Gastroesophageal sphincter (tissue), 4 donors: ENCODE measurements around the gene FBXL20. TPM values are rescaled to one million over a fixed set of nuclear protein-coding genes. Genes with fewer than 3 reads are reported as not detected.
"Not testable (repeated sequence)": the region's sequence is repeated elsewhere in the genome, so short reads cannot be mapped to it uniquely, and the experiment has no call there.

Experiments
- ATAC-seq: fragments of 150-250 bp; one replicate; pipeline ENCODE4 v1.9.1; 2016; ENCODE audit warnings: mild to moderate bottlenecking, moderate library complexity
- H3K27ac ChIP-seq, 4 donors: fragments of 200-600 bp; sonication (generic) in 3 of 4; 1 replicate in 3 of 4; 2 replicates in 1 of 4; pipeline ENCODE4 v1.5.1; 2016 to 2019
- H3K27me3 ChIP-seq: fragments of 200-600 bp; sonication (generic); one replicate; pipeline ENCODE4 v1.5.1; 2019
- H3K36me3 ChIP-seq, 2 donors: fragments of 200-600 bp; sonication (generic); one replicate each; pipeline ENCODE4 v1.5.1; 2019; ENCODE audit warnings: control low read depth in 1 of 2
- H3K4me1 ChIP-seq, 3 donors: fragments of 200-600 bp; sonication (generic); 1 replicate in 2 of 3; 2 replicates in 1 of 3; pipeline ENCODE4 v1.5.1; 2016 to 2019; ENCODE audit warnings: control low read depth in 2 of 3
- H3K4me3 ChIP-seq, 2 donors: fragments of 200-600 bp; sonication (generic); one replicate each; pipeline ENCODE4 v1.5.1; 2019; ENCODE audit warnings: mild to moderate bottlenecking in 1 of 2, moderate library complexity in 1 of 2
- H3K9me3 ChIP-seq, 3 donors: fragments of 200-600 bp; sonication (generic); one replicate each; pipeline ENCODE4 v1.5.1; 2017 to 2019; ENCODE audit warnings: control low read depth in 2 of 3
- EP300 ChIP-seq: sonication (generic); formaldehyde crosslinking; IDR thresholded peaks from one replicate; pipeline ENCODE4 v1.6.1; 2017; ENCODE audit warnings: antibody characterized with exemption, mild to moderate bottlenecking
- POLR2A ChIP-seq, 2 donors: fragments of 450-650 bp; IDR thresholded peaks; one replicate each; pipeline ENCODE4 v1.6.1; 2017; ENCODE audit warnings: antibody characterized with exemption in 2 of 2, mild to moderate bottlenecking in 2 of 2, moderate library complexity in 1 of 2
- POLR2AphosphoS5 ChIP-seq: sonication (generic); formaldehyde crosslinking; IDR thresholded peaks from one replicate; pipeline ENCODE4 v1.6.1; 2017; ENCODE audit warnings: antibody characterized with exemption
- WGBS, 2 donors: methylation state at CpG; one replicate each; pipeline ENCODE4 v1.1.5; 2018; ENCODE audit warnings: low coverage in 1 of 2; 5-methylcytosine and 5-hydroxymethylcytosine counted together
- total RNA-seq, 4 donors: library from RNA; depleted of rRNA; stranded (reverse); fragments of >200 nt; gene quantifications; one replicate each; pipeline ENCODE4 v1.1.0, GENCODE V29; 2016
- TF ChIP-seq, protein P1 (sequence below), 4 experiments: fragments of 200-600 bp in 2 of 4; fragments of 450-650 bp in 2 of 4; sonication (generic) in 1 of 4; IDR thresholded peaks; one replicate each; pipeline ENCODE4 v1.5.1; 2017 to 2019; ENCODE audit warnings: antibody characterized with exemption in 4 of 4, mild to moderate bottlenecking in 2 of 4, moderate library complexity in 2 of 4

The FBXL20 gene
- total RNA-seq, 4 donors from 2014 or later, result 16.8 to 25.9 (median 21.5) TPM

- WGBS, 2 donors, result 78 to 83% methylated on average over 3 to 5 of the region's 5 CpGs
- no peak overlapping the region for H3K4me3 ChIP-seq
Measured at GRCh38 chr17:39391448-39391847, 10.0 kb downstream of the FBXL20 start.

GRCh38 chr17:39385040-39385439 is 16.4 kb downstream of the FBXL20 start:
- WGBS, 2 donors, result 90 to 96% methylated on average over 4 to 6 of the region's 6 CpGs
- no peak for ATAC-seq
- no peak for TF ChIP-seq POLR2A (IDR thresholded peaks at IDR 0.05)
- no peak for TF ChIP-seq EP300
- TF ChIP-seq, protein P1, sequence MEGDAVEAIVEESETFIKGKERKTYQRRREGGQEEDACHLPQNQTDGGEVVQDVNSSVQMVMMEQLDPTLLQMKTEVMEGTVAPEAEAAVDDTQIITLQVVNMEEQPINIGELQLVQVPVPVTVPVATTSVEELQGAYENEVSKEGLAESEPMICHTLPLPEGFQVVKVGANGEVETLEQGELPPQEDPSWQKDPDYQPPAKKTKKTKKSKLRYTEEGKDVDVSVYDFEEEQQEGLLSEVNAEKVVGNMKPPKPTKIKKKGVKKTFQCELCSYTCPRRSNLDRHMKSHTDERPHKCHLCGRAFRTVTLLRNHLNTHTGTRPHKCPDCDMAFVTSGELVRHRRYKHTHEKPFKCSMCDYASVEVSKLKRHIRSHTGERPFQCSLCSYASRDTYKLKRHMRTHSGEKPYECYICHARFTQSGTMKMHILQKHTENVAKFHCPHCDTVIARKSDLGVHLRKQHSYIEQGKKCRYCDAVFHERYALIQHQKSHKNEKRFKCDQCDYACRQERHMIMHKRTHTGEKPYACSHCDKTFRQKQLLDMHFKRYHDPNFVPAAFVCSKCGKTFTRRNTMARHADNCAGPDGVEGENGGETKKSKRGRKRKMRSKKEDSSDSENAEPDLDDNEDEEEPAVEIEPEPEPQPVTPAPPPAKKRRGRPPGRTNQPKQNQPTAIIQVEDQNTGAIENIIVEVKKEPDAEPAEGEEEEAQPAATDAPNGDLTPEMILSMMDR (IDR thresholded peaks at IDR 0.05), result no peak
- TF ChIP-seq POLR2AphosphoS5, result no peak

More at GRCh38 chr17:39391448-39391847, 10.0 kb downstream of the FBXL20 start:
- TF ChIP-seq, protein P1 (IDR thresholded peaks at IDR 0.05), result no peak
- TF ChIP-seq EP300 (no peak), POLR2AphosphoS5 (no peak), POLR2A (IDR thresholded peaks at IDR 0.05) (no peak)
- Histone ChIP-seq H3K9me3 (no peaks in the 10 kb centered on the region), H3K27ac (no peak overlapping the region), H3K36me3 (peaks cover 0 to 21% of the 10 kb centered on the region in 2 donors), H3K27me3 (no peaks in the 10 kb centered on the region), H3K4me1 (peaks cover 0 to 49% (median 0%) of the 10 kb centered on the region in 3 donors)
- no peak for ATAC-seq

DNA sequence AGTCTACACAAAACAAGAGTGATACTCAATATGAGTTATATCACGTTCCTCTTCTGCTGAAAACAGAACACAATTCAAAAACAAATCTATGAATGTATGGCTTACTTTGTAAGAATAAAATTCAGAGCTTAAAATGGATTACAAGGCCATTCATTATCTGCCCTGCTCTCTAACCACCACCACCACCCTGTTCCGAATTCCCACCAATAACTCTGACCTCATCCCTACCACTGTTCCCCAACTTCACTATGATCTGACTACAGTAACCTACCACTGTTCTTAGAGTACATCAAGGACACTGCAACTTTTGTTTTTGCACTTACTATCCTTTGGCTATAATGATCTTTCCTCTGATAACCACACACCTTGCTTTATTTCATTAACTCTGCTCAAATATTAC is 21.3 kb downstream of the FBXL20 start:
- peaks cover 0 to 18% (median 0%) of the 10 kb centered on the region in 3 donors for H3K4me1 ChIP-seq
- no peak for TF ChIP-seq EP300
- TF ChIP-seq, protein P1 (IDR thresholded peaks at IDR 0.05), result no peak
- no peaks in the 10 kb centered on the region for H3K27me3 ChIP-seq
- no peaks in the 10 kb centered on the region for H3K9me3 ChIP-seq
- 82 to 91% methylated on average over 2 of the region's 2 CpGs for whole genome bisulfite sequencing, 2 donors
- H3K4me3 ChIP-seq, result no peak overlapping the region
- H3K36me3 ChIP-seq, result no peaks in the 10 kb centered on the region
- no peak for ATAC-seq
- no peak overlapping the region for H3K27ac ChIP-seq

More at GRCh38 chr17:39385040-39385439, 16.4 kb downstream of the FBXL20 start:
- Histone ChIP-seq H3K4me1 (peaks cover 0 to 2% (median 0%) of the 10 kb centered on the region in 3 donors), H3K4me3 (no peak overlapping the region), H3K9me3 (no peaks in the 10 kb centered on the region), H3K36me3 (peaks cover 0 to 21% of the 10 kb centered on the region in 2 donors), H3K27ac (no peak overlapping the region), H3K27me3 (no peaks in the 10 kb centered on the region)

GRCh38 chr17:39376434-39376833 is 25.0 kb downstream of the FBXL20 start:
- peaks cover 0 to 29% (median 0%) of the 10 kb centered on the region in 3 donors for H3K4me1 ChIP-seq
- TF ChIP-seq, protein P1 (IDR thresholded peaks at IDR 0.05), result no peak
- no peak for TF ChIP-seq POLR2A (IDR thresholded peaks at IDR 0.05)
- TF ChIP-seq EP300, result no peak
- no peak for TF ChIP-seq POLR2AphosphoS5
- no peak for ATAC-seq
- H3K36me3 ChIP-seq, result no peaks in the 10 kb centered on the region
- no peaks in the 10 kb centered on the region for H3K27me3 ChIP-seq
- H3K27ac ChIP-seq, result no peak overlapping the region
- H3K4me3 ChIP-seq, result no peak overlapping the region
- H3K9me3 ChIP-seq, result no peaks in the 10 kb centered on the region
- WGBS, 2 donors, result 35 to 59% methylated on average over 2 of the region's 2 CpGs

GRCh38 chr17:39367805-39368204 is 33.6 kb downstream of the FBXL20 start:
- not testable (repeated sequence) for H3K4me3 ChIP-seq, H3K27ac ChIP-seq, H3K27me3 ChIP-seq, ATAC-seq, H3K9me3 ChIP-seq
- H3K36me3 ChIP-seq, result peaks cover 0 to 14% of the 10 kb centered on the region in 2 donors
- peaks cover 2 to 38% (median 17%) of the 10 kb centered on the region in 3 donors for H3K4me1 ChIP-seq
- WGBS, 2 donors, result 90 to 96% methylated on average over 2 to 3 of the region's 4 CpGs
